Peyer's patch (tissue), 4 donors: Measurements from ENCODE around the gene RFX3.

Source experiments
- POLR2A ChIP-seq, 2 donors: fragments of 450-650 bp; IDR thresholded peaks; one replicate each; pipeline ENCODE4 v1.5.1; 2017; ENCODE audit warnings: antibody characterized with exemption in 2 of 2, mild to moderate bottlenecking in 2 of 2, moderate library complexity in 2 of 2
- TF ChIP-seq, protein P1 (sequence below), 6 experiments: fragments of 450-650 bp in 4 of 6; fragments of 200-600 bp in 2 of 6; sonication (generic) in 1 of 6; IDR thresholded peaks; one replicate each; pipeline ENCODE4 v1.5.1; 2017 to 2019; ENCODE audit warnings: antibody characterized with exemption in 6 of 6, mild to moderate bottlenecking in 3 of 6, moderate library complexity in 1 of 6

DNA sequence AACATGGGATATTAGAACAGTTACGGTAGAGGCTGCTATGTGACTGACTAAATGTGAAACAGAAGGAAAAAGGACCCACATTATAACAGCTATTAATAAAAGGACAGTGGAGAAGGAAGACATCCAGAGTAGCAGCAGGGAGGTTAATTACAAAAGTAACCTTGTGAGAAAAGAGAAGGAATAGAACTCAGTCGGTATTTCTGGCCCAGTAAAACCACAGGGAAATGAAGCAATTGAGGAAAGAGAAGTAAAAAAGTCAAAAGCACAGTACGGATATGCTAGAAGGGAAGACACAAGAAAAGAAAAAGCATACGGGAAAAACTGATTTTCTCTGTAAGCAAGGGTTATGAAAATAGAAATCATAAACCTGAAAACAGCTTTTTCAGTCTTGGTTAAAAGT lies 164.7 kb downstream of the RFX3 start:
- TF ChIP-seq, protein P1, sequence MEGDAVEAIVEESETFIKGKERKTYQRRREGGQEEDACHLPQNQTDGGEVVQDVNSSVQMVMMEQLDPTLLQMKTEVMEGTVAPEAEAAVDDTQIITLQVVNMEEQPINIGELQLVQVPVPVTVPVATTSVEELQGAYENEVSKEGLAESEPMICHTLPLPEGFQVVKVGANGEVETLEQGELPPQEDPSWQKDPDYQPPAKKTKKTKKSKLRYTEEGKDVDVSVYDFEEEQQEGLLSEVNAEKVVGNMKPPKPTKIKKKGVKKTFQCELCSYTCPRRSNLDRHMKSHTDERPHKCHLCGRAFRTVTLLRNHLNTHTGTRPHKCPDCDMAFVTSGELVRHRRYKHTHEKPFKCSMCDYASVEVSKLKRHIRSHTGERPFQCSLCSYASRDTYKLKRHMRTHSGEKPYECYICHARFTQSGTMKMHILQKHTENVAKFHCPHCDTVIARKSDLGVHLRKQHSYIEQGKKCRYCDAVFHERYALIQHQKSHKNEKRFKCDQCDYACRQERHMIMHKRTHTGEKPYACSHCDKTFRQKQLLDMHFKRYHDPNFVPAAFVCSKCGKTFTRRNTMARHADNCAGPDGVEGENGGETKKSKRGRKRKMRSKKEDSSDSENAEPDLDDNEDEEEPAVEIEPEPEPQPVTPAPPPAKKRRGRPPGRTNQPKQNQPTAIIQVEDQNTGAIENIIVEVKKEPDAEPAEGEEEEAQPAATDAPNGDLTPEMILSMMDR (IDR thresholded peaks at IDR 0.05): no peak
- TF ChIP-seq POLR2A (IDR thresholded peaks at IDR 0.05): no peak
